Gastrocnemius medialis (tissue), 4 donors: Measurements from ENCODE around the gene CNTD1.

Experiments
- CTCF ChIP-seq, 5 experiments: fragments of 450-650 bp in 3 of 5; fragments of 200-600 bp in 2 of 5; sonication (generic) in 2 of 5; IDR thresholded peaks in 4 of 5; conservative IDR thresholded peaks in 1 of 5; 1 replicate in 4 of 5; 2 replicates in 1 of 5; pipeline ENCODE4 v1.5.1; 2016 to 2019; ENCODE audit warnings: antibody characterized with exemption in 5 of 5, mild to moderate bottlenecking in 3 of 5, moderate library complexity in 3 of 5
- POLR2A ChIP-seq, 2 donors: fragments of 450-650 bp; IDR thresholded peaks; one replicate each; pipeline ENCODE4 v1.6.1; 2017; ENCODE audit warnings: antibody characterized with exemption in 2 of 2, mild to moderate bottlenecking in 2 of 2, moderate library complexity in 2 of 2

DNA sequence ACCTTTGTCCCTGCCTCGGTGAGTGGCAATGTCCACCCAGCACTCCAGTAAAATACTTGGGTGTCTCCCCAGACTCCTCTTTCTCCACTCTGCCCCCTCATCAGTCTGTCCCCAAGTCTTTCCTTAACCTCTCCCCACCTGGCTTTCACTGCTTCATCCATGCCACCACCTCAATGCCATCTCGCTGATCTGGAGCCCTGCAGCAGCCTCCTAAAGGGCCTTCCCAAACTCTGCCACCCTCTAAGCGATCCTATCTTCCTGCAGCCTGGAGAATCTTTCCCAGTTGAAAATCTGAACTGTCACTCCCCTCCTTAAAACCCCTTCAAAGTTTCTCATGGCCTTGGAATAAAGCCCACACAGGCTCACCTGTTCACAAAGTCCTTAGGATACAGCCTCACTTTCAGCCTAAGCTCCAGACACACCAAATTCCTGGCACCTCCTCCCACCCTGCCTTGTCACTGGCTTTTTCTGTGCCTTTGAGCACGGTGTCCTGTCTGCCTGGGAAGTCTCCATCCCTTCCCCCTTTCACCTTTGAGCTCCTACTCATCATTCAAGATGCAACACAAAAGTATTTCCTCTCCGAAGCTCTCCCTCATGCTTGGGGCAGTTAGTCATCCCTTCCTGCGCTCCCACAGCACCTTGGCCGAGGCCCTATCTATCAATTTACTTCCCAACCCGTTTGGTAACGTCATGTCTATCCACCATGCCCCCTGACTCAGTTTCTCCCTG, 15.4 kb upstream of the CNTD1 start:
- TF ChIP-seq CTCF (IDR thresholded peaks at IDR 0.05 in 4 of 5, conservative IDR thresholded peaks at IDR 0.05 in 1 of 5) (no peak), POLR2A (IDR thresholded peaks at IDR 0.05) (no peak)
